Glomerular endothelial cell (primary cell): ENCODE data around the gene LIMK2. TPM values are rescaled to one million over a fixed set of nuclear protein-coding genes. Genes with fewer than 3 reads are reported as not detected.
A peak's percentile ranks its signal among the peaks of the same experiment; 100 is the strongest.
"Not testable (repeated sequence)": the region's sequence is repeated elsewhere in the genome, so short reads cannot be mapped to it uniquely, and the experiment has no call there.

Experiments
- DNase-seq: peaks from one replicate; pipeline ENCODE4 v3.0.0-alpha.2; 2011; ENCODE audit warnings: low read depth, low spot score; ENCODE audit errors: extremely low read depth
- total RNA-seq: library from RNA; depleted of rRNA; stranded (reverse); fragments of >200 nt; gene quantifications from 2 replicates; pipeline ENCODE4 v1.2.3, GENCODE V29; 2015

LIMK2 gene
- total RNA-seq, 1 donor from 2014 or later = 108 TPM

DNA sequence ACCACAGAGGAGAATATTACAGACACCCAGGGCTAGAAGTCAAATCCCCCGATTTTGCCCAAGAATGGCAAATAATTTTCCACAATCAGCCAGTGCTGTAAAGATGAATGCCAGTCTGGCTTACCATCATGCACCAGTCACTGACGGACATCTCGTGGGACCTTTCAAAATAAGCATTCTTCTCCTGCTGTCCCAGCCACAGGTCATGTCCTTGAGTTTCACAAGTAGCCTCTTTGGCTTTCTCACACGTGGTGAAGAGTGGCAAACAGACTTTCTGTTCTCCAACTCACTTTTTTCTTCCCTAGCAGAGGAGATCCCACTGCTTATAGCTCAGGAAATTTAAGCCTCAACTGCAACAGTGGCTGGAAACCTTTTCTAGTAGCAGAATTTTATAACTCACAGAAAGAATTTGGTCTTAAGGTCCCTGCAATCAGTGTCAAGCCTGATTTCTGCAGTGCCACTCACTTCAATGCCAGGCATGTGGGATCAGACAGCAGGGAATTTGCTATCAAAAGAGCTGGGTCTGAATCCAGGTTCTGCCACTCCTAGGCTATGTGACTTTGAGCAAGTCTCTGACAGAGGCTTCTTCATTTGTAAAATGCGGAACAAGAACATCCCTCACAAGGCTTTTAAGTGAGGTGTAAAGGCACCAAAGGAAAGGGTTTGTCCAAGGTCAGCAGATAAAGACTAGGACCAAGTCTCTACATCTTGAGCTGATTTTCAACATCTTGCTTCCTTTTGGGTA, 76.6 kb downstream of the LIMK2 start:
- DNase-seq = no peak

DNA sequence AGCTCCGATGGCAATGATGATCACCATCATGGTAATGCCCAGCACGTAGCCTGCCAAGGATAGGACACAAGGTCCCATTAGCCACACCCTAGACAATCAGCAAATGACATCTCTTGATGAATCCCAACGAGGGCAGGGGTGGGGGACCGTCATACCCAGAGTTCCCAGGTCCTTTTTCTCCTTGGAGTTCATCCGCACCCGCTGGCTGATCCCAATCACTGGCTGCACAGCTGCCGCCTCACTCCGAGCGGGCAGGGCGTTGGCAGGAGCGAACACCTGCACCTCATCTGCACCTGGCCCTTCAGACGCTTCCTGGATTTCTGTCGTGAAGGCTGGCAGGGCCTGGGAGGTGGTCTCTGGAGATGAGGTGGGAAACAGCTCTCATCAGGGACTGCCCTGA, 77.2 kb downstream of the LIMK2 start:
- no peak for DNase-seq

DNA sequence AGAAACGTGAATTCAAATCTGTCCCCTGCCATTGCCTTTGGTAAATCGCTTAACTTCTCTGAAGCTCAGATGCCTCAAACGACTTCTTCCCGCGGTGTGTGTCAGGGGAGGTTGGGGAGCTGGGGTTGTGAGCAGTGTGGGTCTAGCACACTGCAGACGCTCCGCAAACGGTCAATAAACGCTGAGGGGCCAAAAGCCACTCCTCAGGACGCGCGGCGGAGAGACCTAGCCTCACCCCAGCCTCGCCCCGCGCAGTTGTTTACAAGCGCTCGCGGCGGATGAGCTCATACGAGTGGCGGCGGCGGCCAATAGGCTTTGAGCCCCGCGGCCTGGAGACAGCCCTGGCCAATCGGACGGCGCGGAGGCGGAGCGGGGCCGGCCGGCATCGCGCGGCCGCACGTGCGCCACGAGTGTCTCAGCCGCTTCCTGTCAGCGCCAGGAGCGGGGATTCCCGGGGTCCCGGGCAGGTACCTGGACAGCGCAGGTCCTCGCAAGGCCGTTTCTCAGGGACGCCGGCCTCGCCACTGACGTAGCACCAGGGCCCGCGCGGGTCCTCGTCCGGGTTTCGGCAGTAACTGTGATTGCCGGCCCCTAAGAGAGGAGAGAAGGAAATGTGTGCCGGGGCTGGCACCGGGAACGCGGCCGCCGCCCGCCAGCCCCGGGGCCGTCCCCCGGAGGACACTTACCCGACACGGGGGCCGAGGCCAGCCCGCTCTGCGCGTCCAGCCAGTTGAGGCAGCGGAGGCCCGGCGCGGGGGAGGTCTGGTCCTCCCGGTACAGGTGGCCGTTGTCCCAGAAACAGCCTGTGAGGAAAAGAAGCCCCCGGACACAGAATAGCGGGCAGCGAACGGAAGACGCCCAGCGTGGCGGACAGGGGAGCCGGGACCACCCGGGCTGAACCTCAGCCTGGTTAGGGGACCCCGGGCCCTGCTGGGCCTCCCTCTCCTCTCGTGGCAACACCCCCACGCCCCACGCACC, 78.7 kb downstream of the LIMK2 start:
- DNase-seq = no peak

DNA sequence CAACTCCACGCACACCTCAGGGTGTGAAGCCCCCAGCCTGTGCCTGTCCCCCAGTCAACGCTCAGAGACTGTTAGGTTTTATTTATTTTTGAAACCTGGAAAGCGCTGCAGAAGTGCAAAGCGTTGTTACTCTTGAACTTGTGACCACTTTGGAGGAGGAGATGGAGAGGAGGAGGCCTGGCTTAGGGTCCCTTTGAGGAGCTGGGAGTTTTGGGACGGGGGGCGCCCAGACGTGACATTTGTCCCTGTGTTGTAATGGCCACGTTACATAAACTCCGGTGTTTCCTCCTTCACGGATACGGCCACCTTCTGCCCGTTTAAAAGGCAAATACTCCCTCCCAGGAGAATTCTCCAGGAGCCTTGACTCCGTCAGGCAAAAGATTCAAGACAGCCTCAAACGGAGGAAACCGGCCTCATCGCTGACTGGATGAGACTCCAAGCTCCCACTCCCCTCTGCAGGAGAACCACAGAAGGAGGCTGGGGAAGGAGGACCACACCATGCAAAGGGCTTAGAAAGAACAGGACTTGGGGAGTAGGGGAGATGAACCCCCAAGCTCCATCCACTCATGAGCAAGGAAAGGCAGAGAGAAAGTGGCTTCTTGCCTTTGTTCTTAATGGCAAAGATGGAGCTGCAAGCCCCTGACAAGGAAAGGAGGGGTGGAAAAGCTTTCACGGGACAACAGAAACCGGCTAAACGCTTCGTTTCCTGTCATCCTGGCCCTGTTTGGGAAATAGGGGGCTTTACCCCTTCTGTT, 79.6 kb downstream of the LIMK2 start:
- DNase-seq = no peak

DNA sequence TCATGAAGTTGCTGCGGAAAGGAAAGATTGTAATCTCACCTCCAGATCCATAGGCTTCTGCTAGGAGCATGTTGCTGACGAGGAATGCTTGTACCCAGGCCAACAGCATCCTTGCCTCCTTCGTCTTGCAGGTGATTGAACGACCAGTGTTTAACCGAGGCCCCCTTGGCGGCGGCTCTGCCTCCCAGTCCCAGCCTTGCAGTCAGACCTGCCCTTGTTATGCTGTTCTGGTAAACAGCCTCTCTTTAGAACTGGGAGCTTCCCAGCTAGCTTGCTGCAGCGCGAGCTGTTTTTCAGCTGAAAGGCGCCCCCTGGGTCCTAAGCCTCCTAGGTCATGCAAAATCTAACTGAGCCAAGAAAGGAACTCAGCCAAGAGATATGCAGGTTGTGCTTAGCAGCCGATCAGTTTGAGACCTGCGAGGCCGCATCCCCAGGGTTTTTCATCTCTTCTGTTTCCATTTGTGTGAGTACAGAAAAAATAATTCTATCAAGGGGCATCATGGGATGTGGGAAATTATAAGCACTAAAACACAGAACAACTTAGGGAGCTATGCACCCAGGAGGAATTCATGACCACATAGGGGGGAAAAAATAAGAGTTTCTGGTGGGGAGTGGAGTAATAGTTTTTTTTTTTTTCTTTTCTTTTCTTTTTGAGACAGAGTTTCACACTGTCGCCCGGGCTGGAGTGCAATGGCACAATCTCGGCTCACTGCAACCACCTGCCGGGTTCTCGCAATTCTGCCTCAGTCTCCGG, 80.3 kb downstream of the LIMK2 start, which contains the start of gene PIK3IP1:
Gene PIK3IP1, minus strand, starts transcription at position 253 of the 754 bp plus-strand sequence. Its CDS starts 144 bp downstream, at position 109.
- DNase-seq = no peak

DNA sequence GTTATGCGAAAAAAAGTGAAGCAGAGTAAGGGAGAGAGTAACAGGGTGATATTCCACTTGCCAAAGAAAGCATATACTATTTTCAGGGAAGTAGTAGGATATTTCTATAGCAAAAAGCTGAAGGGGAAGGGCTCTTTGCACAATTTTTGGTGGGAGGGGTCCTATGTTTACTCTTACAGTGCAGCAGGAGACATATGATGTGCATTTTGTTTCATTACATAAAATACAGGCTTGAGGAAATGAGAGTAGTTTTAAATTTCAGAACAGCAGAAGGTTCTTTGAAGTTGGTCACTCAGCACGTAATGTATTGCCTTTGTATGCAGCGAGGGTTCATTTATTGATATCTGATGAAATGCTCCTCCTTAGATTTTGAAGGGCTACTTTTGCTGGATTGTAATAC, 83.3 kb downstream of the LIMK2 start:
- no peak for DNase-seq

DNA sequence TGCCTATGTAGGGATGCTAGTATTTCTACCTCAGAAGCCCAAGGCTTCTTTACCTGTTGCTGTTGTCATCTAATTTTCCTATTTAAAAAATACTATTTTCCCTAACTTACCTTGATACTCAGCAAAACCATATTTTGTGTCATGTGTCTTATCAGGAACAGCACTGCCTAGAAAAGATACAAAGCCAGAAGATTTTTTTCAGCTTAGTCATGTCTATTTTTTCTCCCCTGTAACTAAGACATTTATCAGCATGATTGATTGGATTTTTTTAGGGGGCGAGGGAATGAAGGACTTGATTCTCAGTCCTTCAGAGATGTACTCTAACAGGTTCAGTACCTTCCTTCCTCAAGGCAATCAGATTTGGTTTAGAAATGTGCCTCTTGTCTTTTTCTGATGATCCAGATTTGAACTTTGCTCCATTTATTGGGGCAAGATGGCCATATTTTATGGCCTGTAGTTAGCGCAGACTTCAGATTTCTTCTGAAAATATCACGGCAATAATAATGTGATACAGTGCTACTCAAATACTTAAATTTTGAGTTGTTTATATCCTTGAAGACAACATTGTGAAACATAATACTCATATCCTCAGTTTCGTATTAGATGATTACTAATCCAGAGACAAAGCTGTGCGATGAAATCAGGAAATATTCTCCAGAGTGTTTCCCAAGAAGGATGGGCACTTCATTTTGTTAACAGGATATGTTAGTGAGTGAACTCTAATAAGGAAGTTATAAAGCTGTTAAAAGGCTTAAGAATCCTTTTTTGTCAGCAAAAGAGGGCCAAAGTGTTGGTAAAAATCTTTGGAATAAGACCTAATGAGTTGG, 83.9 kb downstream of the LIMK2 start:
- DNase-seq = no peak

DNA sequence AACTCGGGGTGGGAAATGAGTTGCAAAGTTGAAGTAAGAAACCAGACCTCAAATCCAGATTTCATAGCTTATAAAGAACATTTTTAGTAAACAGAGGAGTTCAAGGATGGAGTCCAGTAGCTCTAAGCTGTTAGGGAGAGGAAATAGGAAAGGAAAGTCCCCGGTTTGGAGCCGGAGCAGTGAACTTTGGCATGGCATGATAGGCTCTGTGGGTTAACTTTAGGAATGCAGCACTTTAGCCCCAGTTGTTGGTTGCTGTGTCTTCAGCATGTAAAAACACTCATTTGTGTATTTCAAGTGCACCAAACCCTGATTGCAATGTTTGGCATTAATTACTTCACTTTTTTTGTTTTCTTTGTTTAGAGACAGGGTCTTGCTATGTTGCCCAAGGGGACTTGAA, 88.8 kb downstream of the LIMK2 start:
- no peak for DNase-seq

DNA sequence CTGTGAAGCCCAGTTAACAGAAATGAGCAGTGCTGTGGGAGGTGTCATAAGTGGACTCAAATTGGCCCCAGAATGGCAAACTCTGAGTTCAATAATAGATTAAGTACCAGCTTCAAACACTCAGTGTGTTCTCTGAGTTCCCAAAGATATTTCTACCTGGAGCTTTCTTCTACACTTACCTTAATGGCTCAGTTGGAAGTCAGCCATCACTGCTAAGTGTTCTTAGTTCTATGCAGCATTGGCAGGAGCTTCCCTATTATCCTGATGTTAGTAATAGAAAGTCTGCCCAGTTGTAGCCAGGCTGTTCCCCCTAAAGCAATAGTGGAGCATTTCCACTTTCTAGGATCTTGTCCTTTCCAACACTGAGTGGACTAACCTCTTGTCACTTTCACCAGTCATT, 89.9 kb downstream of the LIMK2 start:
- DNase-seq = no peak

DNA sequence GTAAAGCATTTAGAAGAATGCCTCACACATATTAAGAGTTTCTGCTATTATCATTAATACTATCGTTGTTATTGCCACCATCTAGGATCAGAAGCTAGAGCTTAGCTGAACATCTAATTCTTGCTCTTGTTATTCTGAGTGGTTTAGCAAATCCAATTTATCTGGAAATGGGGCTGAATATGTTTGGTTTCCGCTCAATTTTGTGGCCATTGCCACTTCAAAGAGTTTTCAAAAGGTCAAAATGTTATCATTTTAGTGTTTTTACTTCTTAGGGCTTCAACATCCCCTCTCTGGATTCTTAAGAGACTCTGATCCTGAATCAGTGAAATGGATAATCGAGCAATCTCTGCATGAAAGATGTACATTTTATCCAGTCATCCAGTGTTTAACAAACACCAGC, 90.4 kb downstream of the LIMK2 start:
- no peak for DNase-seq

DNA sequence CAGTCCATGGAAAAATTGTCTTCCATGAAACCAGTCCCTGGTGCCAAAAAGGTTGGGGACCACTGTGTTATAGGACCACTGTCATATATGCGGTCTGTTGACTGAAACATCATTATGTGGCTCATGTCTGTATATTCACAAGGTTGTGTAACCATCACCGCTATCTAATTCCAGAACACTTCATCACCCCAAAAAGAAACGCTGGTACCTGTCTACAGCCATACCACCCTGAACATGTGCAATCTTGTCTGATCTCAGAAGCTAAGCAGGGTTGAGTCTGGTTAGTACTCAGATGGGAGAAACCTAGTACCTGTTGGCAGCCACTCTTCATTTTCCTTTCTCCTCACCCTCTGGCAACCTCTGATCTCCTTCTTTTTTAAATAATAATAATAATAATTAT, 93.1 kb downstream of the LIMK2 start:
- DNase-seq = no peak

DNA sequence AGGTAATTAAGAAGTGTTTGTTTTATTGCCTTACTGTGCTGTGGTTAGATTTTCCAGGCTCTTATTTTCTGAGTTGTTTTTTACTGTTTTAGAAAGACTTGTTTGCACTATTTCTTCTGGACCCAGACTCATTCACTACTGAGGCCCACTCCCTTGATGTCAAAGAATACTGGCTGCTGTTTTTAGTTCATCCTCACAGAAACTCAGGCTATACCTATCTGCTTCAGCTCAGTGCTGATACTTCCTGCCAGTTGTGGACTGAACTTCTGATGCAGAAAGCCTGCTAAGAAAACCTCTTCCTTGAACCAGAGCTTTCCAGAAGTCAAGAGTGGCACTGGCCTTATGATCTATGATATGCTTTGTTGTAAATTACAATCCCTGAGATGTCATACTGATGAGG, 96.1 kb downstream of the LIMK2 start:
- no peak for DNase-seq

DNA sequence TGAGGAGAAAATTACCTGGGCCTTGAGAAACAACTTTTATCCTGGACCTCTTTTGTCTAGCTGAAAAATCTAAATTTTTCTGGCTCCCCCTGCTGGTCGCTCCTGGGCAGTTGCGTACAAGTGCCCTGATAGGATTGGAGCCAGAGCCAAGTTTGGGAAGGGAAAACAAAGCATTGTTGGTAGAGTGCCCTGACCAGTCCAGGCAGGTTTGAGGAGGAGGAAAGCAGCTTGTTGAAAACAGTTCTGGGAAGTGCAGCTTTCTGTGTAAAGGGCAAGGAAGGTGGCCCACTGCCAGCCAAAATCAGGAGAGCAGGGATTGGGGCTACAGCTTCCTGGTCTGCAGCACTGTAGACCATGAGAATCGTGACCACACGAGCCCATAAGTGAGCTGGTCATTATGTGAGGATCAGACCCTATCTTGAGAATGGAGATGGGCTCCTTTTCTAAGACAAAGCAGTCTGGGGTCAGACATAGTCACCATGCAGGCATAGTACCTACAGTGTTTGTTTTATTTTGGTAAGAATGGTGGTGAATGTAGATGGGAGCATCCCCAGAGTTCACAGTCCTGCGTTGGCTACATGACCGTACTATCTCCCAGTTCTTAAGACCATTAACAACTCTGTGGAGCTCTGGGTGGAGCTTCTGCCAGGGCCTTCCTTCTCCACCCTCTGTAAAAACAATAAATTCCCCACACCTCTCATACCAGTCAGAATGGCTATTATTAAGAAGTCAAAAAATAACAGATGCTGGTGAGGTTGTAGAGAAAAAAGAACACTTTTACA, 101.5 kb downstream of the LIMK2 start:
- peak; percentile 64 for DNase-seq

DNA sequence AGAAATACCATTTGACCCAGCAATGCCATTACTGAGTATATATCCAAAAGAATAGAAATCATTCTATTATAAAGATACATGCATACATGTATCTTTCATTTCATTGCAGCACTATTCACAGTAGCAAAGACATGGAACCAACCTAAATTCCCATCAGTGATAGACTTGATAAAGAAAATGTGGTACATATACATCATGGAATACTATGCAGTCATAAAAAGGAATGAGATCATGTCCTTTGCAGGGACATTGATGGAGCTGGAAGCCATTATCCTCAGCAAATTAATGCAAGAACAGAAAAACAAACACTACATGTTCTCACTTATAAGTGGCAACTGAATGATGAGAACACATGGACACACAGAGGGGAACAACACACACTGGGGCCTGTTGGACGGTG, 102.1 kb downstream of the LIMK2 start:
- DNase-seq = not testable (repeated sequence)

DNA sequence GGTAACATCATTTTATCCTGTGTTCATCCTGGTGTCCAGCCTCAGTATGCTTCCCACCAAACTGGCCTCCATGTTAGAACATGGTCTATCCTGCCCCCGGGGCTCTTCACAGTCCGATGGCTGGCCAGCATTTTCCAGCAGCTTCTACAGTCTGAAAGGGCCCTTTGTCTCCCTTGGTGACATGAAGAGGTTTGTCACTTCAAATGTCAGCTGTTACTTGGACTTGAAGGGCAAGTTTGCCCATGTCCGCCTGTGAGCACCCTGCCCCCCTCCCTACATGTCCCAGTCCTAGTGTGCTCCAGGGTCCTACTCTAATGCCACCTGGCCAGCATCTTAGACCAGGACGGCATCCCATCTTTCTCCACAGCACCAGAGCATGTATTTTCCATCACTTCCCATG, 109.3 kb downstream of the LIMK2 start:
- DNase-seq = no peak

DNA sequence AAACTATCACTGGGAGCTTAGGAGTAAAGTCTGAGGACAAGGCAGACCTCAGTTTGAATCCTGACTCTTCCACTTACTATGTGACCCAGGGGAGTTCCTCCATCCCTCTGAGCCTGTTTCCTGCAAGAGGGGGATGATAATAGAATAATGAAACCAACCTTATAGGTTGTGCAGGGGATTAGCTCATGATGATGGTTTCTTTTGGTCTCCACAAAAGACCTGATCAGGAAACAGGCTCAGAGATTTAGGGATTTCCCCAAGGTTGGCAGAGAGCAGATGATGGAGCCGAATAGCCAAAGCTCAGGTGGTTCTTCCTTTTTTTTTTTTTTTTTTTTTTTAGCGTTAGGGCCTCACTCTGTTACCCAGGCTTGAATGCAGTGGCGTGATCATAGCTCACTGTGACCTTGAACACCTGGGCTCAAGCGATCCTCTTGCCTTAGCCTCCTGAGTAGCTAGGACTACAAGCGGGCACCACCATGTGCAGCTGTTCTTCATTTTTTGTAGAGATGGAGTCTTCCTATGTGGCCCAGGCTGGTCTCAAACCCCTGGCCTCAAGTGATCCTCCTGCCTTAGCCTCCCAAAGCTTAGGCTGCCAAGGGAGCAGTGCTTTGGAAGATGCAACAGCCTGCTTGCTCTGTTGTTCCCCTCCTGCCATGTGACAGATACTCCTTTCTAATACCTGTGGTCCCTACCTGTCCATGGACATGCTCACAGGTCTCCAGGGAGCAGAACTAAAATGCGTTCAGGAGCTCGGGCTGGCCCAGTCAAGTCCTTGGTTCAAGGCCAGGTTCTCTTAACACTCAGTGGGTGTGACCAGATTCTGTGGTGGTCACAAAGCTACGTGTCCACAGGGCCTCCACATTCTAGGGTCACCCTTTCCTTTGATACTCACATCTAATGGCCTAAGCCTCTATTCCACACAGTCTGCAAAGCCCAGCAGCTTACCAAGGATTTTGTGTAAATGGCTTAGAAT, 111.8 kb downstream of the LIMK2 start:
- DNase-seq = no peak

DNA sequence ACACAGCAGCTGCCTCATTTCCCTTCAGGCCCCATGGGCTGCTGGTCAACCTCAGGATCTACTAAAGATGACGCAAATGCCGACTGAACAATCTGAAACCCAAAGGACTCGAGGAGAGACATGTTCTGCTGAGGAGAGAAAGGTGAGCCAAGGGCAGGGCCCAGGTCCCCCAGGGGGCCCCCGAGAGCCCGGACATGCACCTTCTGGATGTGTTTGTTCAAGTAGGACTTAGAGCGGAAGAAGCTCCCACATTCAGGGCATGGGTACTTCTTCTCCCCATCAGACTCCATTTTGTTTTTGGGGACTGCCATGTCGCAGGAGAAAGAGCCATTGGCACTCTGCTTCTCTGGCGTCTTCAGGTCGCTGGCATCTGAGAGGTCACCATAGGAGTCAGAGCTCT, 114.8 kb downstream of the LIMK2 start:
- DNase-seq = no peak
